Activated naive CD8-positive, alpha-beta T cell treated with anti-CD3 and anti-CD28 coated beads, Interleukin-2, amount 50 U/mL, for 16 hours (primary cell): Measurements from ENCODE around the gene MKNK1.

Experiments used
- DNase-seq: peaks from one replicate; pipeline ENCODE4 v3.0.0-alpha.2; 2020; ENCODE audit warnings: low read depth, low spot score

MKNK1 gene

GRCh38 chr1:46539972-46540371 lies 64.1 kb downstream of the MKNK1 start:
- no peak for DNase-seq

- no peak for DNase-seq
These were observed 65.9 kb downstream of the MKNK1 start for GRCh38 chr1:46538147-46538546.

- DNase-seq, result no peak
These were observed 66.4 kb downstream of the MKNK1 start for GRCh38 chr1:46537651-46538050.

- no peak for DNase-seq
These were observed 67.5 kb downstream of the MKNK1 start for GRCh38 chr1:46536527-46536926.

GRCh38 chr1:46535063-46535462 lies 69.0 kb downstream of the MKNK1 start:
- DNase-seq, result no peak

- DNase-seq, result peak; percentile 15
These were observed 70.7 kb downstream of the MKNK1 start for GRCh38 chr1:46533179-46533864.

GRCh38 chr1:46532498-46533178 lies 71.4 kb downstream of the MKNK1 start:
- peak; percentile 34 for DNase-seq

- no peak for DNase-seq
These were observed 72.0 kb downstream of the MKNK1 start for GRCh38 chr1:46532095-46532494.

- DNase-seq, result no peak
These were observed 73.2 kb downstream of the MKNK1 start for GRCh38 chr1:46530791-46531409.

GRCh38 chr1:46530311-46530710 lies 73.8 kb downstream of the MKNK1 start:
- DNase-seq, result no peak

GRCh38 chr1:46529031-46529630 lies 74.9 kb downstream of the MKNK1 start:
- no peak for DNase-seq

GRCh38 chr1:46528297-46528955 lies 75.6 kb downstream of the MKNK1 start:
- DNase-seq, result no peak

GRCh38 chr1:46527474-46528296 lies 76.4 kb downstream of the MKNK1 start:
- DNase-seq, result peak; percentile 52

- DNase-seq, result no peak
These were observed 77.3 kb downstream of the MKNK1 start for GRCh38 chr1:46526691-46527291.

- DNase-seq, result no peak
These were observed 77.9 kb downstream of the MKNK1 start for GRCh38 chr1:46526013-46526690.

- no peak for DNase-seq
These were observed 78.7 kb downstream of the MKNK1 start for GRCh38 chr1:46525253-46525983.

- DNase-seq, result no peak
These were observed 79.2 kb downstream of the MKNK1 start for GRCh38 chr1:46524843-46525242.

- no peak for DNase-seq
These were observed 80.3 kb downstream of the MKNK1 start for GRCh38 chr1:46523496-46524353.

GRCh38 chr1:46522969-46523320 lies 81.1 kb downstream of the MKNK1 start:
- no peak for DNase-seq
